Measurements from ENCODE around the gene ZNF383.
"Not testable (repeated sequence)": the region's sequence is repeated elsewhere in the genome, so short reads cannot be mapped to it uniquely, and the experiment has no call there.

ZNF383 gene

GRCh38 chr19:37292998-37293939 lies 75.3 kb downstream of the ZNF383 start:
- DNase-seq (ENCODE audit: low read depth in 2 of 2) = not testable (repeated sequence)

GRCh38 chr19:37294246-37294645 lies 76.2 kb downstream of the ZNF383 start:
- DNase-seq (ENCODE audit: low read depth in 2 of 2) = not testable (repeated sequence)

All from stimulated activated CD4-positive, alpha-beta T cell treated with anti-CD3 and anti-CD28 coated beads, Interleukin-4, amount 100 ng/mL, for 48 hours (primary cell).